ENCODE results near the gene CLEC4M. TPM values are rescaled to one million over a fixed set of nuclear protein-coding genes. Genes with fewer than 3 reads are reported as not detected.

Gene CLEC4M
- total and polyA plus RNA-seq, 8 donors, result 1.8 TPM; not detected in 7

DNA sequence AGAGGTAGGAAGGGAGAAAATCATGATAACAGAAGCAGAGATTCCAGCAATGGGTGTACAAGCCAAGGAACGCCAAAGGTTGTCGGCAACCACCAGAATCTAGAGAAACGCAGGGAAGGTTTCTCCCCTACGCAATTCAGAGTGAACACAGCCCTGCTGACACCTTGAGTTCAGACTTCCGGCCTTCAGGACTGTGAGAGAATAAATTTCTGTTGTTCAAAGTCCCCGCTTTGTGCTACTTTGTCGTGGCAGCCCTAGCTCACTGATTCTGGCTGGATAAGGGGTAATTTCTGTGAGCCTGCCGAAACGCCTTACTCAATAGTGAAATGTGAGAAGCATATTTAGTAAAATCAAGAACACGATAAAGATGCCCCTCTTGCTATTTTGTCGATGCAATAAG is 25.8 kb upstream of the CLEC4M start:
- peaks cover 0 to 35% (median 2%) of the 10 kb centered on the region in 3 donors for H3K27me3 ChIP-seq
- intact Hi-C loops (cut with DNase I; ENCODE audit: low total_unique reads), result no loop called here
- H3K4me1 ChIP-seq, result no peaks in the 10 kb centered on the region
- WGBS, 5 donors, result 79 to 84% (median 83%) methylated on average over 11 of the region's 11 CpGs
- H3K27ac ChIP-seq, result no peak overlapping the region
- no peak for TF ChIP-seq POLR2A (IDR thresholded peaks at IDR 0.05)
- no peak for TF ChIP-seq EP300 (IDR thresholded peaks at IDR 0.05)
- TF ChIP-seq POLR2AphosphoS5 (IDR thresholded peaks at IDR 0.05), result no peak
- TF ChIP-seq, protein P1, sequence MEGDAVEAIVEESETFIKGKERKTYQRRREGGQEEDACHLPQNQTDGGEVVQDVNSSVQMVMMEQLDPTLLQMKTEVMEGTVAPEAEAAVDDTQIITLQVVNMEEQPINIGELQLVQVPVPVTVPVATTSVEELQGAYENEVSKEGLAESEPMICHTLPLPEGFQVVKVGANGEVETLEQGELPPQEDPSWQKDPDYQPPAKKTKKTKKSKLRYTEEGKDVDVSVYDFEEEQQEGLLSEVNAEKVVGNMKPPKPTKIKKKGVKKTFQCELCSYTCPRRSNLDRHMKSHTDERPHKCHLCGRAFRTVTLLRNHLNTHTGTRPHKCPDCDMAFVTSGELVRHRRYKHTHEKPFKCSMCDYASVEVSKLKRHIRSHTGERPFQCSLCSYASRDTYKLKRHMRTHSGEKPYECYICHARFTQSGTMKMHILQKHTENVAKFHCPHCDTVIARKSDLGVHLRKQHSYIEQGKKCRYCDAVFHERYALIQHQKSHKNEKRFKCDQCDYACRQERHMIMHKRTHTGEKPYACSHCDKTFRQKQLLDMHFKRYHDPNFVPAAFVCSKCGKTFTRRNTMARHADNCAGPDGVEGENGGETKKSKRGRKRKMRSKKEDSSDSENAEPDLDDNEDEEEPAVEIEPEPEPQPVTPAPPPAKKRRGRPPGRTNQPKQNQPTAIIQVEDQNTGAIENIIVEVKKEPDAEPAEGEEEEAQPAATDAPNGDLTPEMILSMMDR (IDR thresholded peaks at IDR 0.05), result no peak
- no peak for DNase-seq
- no peaks in the 10 kb centered on the region for H3K9me3 ChIP-seq
- H3K4me3 ChIP-seq, result no peak overlapping the region
- H3K36me3 ChIP-seq, result no peaks in the 10 kb centered on the region

DNA sequence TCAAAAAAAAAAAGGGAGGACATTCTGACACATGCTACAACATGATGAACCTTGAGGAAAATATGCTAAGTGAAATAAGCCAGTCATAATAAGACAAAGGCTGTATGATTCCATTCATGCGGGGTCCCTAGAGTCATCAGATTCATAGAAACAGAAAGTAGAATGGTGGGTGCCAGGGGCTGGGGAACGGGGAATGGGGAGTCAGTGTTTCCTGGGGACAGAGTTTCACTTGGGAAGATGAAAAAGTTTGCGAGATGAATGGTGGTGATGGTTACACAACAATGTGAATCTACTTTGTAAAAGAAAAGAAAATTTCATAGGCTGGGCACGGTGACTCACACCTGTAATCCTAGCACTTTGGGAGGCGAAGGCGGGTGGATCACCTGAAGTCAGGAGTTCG is 25.0 kb upstream of the CLEC4M start:
- Histone ChIP-seq H3K4me1 (no peaks in the 10 kb centered on the region), H3K36me3 (no peaks in the 10 kb centered on the region), H3K27ac (no peak overlapping the region), H3K4me3 (no peak overlapping the region), H3K9me3 (no peaks in the 10 kb centered on the region), H3K27me3 (peaks cover 0 to 27% (median 0%) of the 10 kb centered on the region in 3 donors)
- TF ChIP-seq POLR2AphosphoS5 (IDR thresholded peaks at IDR 0.05) (no peak), POLR2A (IDR thresholded peaks at IDR 0.05) (no peak), EP300 (IDR thresholded peaks at IDR 0.05) (no peak)
- TF ChIP-seq, protein P1 (IDR thresholded peaks at IDR 0.05), result no peak
- intact Hi-C loops (cut with DNase I; ENCODE audit: low total_unique reads), result no loop called here
- no peak for DNase-seq
- whole genome bisulfite sequencing, 5 donors, result 70 to 82% (median 78%) methylated on average over 7 of the region's 7 CpGs

DNA sequence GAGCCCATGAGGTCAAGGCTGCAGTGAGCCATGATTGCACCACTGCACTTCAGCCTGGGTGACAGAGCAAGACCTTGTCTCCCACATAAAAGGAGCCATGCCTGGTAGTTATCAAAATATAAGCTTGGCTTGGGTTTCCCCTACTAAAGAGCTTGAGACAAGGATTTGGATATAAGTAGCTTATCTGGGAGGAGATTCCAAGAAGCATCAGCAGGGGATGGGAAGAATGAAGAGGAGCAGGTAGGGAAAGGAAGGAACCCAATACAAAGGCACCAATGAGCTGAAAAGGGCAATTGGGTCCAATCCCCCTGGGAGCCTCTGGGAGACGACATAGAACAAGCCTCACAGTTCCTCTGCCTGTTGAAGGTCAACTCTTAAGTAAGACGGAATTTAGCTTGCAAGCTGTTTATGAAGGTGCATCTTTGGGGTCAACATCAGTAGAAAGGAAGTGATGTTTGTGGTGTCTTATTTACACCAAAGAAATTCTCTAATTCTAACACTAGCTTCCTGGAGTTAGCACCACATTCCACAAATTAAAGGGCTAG is 23.8 kb upstream of the CLEC4M start:
- H3K36me3 ChIP-seq, result no peaks in the 10 kb centered on the region
- TF ChIP-seq, protein P1 (IDR thresholded peaks at IDR 0.05), result no peak
- no peak for TF ChIP-seq POLR2A (IDR thresholded peaks at IDR 0.05)
- TF ChIP-seq POLR2AphosphoS5 (IDR thresholded peaks at IDR 0.05), result no peak
- TF ChIP-seq EP300 (IDR thresholded peaks at IDR 0.05), result no peak
- no peaks in the 10 kb centered on the region for H3K4me1 ChIP-seq
- H3K9me3 ChIP-seq, result no peaks in the 10 kb centered on the region
- H3K27me3 ChIP-seq, result peaks cover 0 to 25% (median 0%) of the 10 kb centered on the region in 3 donors
- no peak overlapping the region for H3K4me3 ChIP-seq
- WGBS, 5 donors, result 26 to 43% (median 37%) methylated on average over 2 of the region's 2 CpGs
- intact Hi-C loops (cut with DNase I; ENCODE audit: low total_unique reads), result no loop called here
- no peak for DNase-seq
- H3K27ac ChIP-seq, result peak overlapping the region in 1 of 5 donors; percentile 7

DNA sequence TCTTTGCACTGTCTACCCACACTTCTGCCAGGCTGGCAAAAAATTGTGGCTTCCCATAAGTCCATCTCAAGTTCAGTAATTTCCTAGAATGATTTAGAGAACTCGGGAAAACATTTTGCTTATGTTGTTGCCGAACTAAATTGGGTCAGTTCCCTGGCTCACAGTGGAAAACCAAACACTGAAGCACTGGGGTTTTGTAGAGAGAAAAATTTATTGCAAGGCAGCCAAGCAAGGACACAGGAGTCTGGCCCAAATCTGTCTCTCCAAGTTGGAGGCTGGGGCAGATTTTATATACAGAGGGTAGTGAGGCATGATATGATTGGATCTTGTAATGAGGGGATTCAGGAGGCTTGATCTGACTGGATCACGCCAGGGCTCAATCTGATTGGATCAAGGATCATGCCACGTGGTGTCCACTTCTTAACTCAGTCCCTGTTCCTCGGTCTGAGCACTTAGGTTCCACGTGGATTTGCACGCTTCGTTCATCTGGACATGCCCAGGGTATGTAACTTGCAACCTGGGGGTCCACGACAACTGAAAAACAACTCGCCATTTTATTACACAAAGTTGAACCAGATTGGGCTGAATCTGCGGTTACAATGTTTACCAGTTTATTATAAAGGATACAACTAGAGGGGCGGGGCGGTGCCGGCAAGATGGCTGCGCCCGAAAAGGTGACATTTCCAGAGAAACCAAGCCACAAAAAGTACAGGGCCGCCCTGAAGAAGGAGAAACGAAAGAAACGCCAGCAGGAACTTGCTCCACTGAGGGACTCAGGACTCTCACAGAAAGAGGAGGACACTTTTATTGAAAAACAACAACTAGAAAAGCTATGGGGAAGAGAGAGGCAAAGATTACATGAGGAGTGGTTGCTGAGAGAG is 23.0 kb upstream of the CLEC4M start:
- no peak for DNase-seq
- Histone ChIP-seq H3K36me3 (no peaks in the 10 kb centered on the region), H3K4me1 (no peaks in the 10 kb centered on the region), H3K27ac (peak overlapping the region in 1 of 5 donors; percentile 7), H3K9me3 (no peaks in the 10 kb centered on the region), H3K27me3 (peaks cover 0 to 25% (median 0%) of the 10 kb centered on the region in 3 donors), H3K4me3 (no peak overlapping the region)
- TF ChIP-seq, protein P1 (IDR thresholded peaks at IDR 0.05), result no peak
- TF ChIP-seq POLR2A (IDR thresholded peaks at IDR 0.05) (no peak), EP300 (IDR thresholded peaks at IDR 0.05) (no peak), POLR2AphosphoS5 (IDR thresholded peaks at IDR 0.05) (no peak)
- 73 to 80% (median 77%) methylated on average over 19 of the region's 19 CpGs for WGBS, 5 donors
- intact Hi-C loops (cut with DNase I; ENCODE audit: low total_unique reads), result no loop called here
